ENCODE measurements around the gene TLCD5.

Gene TLCD5

DNA sequence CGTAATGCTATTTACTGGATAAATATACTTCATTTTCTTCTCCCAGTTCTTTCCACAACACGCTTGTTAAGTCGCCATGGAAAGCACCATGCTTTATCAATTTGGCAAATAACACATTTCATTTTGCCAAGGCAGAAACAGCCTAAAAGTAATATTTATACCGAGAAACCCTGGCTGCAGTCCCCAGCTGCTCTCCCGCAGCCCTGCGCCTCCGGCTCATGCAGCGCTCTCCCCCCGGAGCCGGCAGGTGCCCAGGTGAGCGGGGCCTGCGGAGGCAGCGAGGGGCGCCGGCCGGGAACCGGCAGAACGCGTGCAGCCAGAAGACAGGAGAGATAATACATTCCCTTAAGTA, 10.4 kb downstream of the TLCD5 start:
- peak overlapping the region; percentile 95 for H3K4me3 ChIP-seq (ENCODE audit: low read length)
- H3K36me3 ChIP-seq (ENCODE audit: insufficient read depth, low read length), result peaks cover 12% of the 10 kb centered on the region
- H3K4me1 ChIP-seq (ENCODE audit: insufficient read depth, low read length), result peaks cover 26% of the 10 kb centered on the region
- H3K9me3 ChIP-seq (ENCODE audit: low read length), result no peaks in the 10 kb centered on the region
- no peaks in the 10 kb centered on the region for H3K27me3 ChIP-seq (ENCODE audit: insufficient read depth, low read length)
- H2AFZ ChIP-seq (ENCODE audit: low read depth, low read length), result peak overlapping the region; percentile 90

DNA sequence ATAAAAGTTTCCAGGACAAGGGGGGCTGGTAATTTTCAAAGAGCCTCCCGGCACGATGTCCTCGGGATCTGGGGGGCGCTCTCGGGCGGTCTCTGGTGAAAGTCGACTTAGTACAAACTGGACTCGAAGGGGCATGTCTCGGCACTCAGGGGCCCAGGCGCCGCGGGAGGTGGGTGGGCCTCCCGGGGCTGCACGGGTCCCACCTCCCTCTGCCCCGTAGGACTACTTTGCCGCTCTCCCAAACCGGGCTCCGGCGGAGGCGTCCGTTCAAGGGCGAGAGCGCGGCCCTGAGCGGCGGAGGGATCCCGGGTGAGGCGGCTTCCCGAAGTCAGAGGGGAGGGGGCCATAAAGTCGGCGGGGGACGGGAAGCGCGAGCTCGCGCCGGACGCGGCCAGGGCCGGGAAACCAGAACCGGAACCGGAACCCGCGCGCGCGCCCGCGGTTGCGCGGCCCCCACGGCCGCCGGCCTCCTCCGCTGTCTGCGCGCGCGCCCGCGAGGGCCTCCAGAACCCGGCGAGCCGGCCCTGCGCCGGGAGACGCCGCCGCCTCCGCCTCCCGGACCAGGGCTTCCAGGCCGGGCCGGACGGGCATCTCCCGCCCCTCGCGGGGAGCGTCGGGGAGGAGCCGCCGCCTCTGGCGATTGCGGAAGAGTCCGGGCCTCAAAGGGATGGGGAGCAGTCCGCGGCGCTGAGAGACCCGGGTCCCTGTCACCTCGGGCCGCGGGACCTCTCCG, 11.0 kb downstream of the TLCD5 start, which contains the start of gene ARHGEF12:
ARHGEF12 (plus strand) TSS at position 506 of the 733 bp plus-strand sequence. CDS start 831 bp downstream, outside the sequence.
- Histone ChIP-seq H2AFZ (ENCODE audit: low read depth, low read length) (peak within 1 kb of the TSS; percentile 90), H3K4me3 (ENCODE audit: low read length) (peak within 1 kb of the TSS; percentile 95), H3K36me3 (ENCODE audit: insufficient read depth, low read length) (peaks cover 7% of the 10 kb centered on the region), H3K4me1 (ENCODE audit: insufficient read depth, low read length) (peaks cover 28% of the 10 kb centered on the region), H3K27me3 (ENCODE audit: insufficient read depth, low read length) (no peaks in the 10 kb centered on the region), H3K9me3 (ENCODE audit: low read length) (no peaks in the 10 kb centered on the region)

DNA sequence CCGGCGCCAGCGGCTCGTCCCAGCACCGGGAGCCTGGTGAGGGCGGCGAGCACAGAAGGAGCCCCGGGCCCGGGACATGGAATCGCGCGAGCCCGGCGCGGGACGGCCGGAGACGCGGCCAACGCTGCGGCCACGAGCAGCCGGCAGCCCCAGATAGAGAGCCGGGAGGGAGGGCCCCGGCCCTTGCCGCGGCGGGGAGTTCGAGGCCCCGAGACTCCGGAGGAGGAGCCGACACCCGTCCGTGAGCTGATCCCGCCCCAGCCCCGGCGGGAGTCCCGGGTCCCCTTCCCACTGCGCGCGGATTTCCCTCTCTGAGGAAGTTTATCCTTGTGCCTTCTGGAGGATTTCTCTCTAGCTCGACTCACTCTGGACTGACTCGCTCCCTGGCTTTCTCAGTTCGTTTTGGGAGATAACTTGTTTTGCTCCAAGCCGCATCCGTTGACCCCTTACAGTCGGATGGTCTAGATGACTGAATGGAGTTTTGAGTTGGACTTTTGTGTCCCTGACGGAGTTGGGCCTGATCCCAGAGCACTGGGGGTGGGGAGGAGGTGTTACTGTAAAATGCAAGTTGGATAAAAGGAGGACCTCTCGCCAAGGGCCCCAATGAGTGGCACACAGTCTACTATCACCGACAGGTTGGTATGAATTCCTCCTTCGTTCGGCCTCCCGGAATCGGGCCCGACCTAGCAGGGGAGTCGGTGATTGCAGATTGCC, 11.7 kb downstream of the TLCD5 start:
- H3K27me3 ChIP-seq (ENCODE audit: insufficient read depth, low read length), result no peaks in the 10 kb centered on the region
- no peaks in the 10 kb centered on the region for H3K9me3 ChIP-seq (ENCODE audit: low read length)
- H3K4me1 ChIP-seq (ENCODE audit: insufficient read depth, low read length), result peaks cover 28% of the 10 kb centered on the region
- no peaks in the 10 kb centered on the region for H3K36me3 ChIP-seq (ENCODE audit: insufficient read depth, low read length)
- peak overlapping the region; percentile 90 for H2AFZ ChIP-seq (ENCODE audit: low read depth, low read length)
- H3K4me3 ChIP-seq (ENCODE audit: low read length), result peak overlapping the region; percentile 95

DNA sequence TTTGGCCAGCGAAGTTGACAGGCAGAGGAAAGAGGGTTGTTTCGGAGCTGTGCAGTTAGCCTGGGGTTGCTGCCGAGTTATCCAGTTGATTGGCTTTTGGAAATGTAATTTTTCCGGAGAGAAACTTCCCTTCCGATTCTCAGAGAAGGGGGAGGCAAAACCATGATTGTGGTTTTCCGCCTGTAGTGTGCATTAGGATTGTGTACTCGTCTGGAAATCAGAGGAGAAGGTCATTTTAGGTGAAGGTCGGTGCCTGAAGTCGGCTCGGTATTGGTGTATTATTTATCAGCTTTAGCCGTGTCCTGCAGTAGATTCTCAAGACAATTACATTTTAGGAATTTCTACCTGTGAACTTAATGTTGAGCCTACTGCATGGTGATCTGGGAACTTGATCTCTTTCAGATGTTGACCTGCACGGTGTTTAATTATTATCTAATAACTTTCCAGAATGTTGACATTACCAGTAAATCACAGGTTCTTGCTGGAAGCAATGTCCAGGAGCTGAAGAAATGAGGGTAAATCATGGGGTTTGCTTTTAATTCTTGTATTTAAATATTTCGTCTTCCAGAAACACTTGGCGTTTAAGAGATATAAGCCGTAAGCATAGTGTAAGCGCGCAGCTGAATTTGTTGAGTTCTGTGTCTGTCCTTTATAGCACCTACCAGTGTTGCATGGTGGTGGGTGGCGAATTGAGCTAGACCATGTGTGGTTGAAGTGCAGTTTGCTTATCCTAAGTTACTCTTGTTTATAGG, 12.4 kb downstream of the TLCD5 start:
- peaks cover 28% of the 10 kb centered on the region for H3K4me1 ChIP-seq (ENCODE audit: insufficient read depth, low read length)
- no peaks in the 10 kb centered on the region for H3K27me3 ChIP-seq (ENCODE audit: insufficient read depth, low read length)
- H3K36me3 ChIP-seq (ENCODE audit: insufficient read depth, low read length), result no peaks in the 10 kb centered on the region
- H3K4me3 ChIP-seq (ENCODE audit: low read length), result peak overlapping the region; percentile 95
- no peaks in the 10 kb centered on the region for H3K9me3 ChIP-seq (ENCODE audit: low read length)
- no peak overlapping the region for H2AFZ ChIP-seq (ENCODE audit: low read depth, low read length)

DNA sequence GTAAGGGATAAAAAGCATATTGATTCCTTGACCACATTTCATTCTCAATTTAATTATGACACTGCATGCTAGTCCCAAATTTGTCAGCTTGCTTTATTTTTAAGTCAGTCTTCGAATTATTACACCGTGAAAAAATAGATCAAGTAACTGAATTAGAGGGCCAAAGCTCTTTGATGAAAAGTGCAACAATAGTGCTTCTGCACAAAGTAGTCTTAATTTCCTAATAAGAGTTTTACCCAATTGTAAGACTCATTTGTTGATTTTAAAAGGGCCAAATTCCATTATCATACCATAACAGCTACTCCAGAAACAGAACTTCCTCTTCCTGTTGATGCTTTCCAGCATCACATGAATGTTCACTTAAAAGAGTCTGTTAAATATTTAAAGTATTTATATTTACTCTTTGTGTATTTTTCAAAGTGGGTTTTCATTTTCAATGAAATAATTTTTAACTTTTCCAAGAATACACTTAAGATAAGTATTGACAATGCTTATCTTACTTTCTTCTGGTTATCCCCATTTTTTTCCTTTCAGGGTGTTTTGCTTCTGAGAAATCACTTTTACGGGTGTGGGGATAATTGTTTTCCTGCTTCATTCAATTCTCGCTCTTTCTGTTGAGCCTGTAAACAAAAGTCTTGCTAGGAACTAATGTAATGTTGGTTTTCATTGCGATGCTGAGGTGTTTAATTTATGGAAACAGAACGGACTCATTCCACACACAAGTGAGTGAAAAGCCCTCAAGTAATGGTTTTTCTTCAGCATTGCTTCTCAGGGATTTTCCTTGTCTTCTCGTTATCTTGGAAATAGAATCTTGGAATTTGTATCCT, 13.2 kb downstream of the TLCD5 start:
- H3K36me3 ChIP-seq (ENCODE audit: insufficient read depth, low read length), result no peaks in the 10 kb centered on the region
- H3K9me3 ChIP-seq (ENCODE audit: low read length), result no peaks in the 10 kb centered on the region
- H3K27me3 ChIP-seq (ENCODE audit: insufficient read depth, low read length), result no peaks in the 10 kb centered on the region
- peaks cover 28% of the 10 kb centered on the region for H3K4me1 ChIP-seq (ENCODE audit: insufficient read depth, low read length)
- H2AFZ ChIP-seq (ENCODE audit: low read depth, low read length), result no peak overlapping the region
- peak overlapping the region; percentile 95 for H3K4me3 ChIP-seq (ENCODE audit: low read length)

DNA sequence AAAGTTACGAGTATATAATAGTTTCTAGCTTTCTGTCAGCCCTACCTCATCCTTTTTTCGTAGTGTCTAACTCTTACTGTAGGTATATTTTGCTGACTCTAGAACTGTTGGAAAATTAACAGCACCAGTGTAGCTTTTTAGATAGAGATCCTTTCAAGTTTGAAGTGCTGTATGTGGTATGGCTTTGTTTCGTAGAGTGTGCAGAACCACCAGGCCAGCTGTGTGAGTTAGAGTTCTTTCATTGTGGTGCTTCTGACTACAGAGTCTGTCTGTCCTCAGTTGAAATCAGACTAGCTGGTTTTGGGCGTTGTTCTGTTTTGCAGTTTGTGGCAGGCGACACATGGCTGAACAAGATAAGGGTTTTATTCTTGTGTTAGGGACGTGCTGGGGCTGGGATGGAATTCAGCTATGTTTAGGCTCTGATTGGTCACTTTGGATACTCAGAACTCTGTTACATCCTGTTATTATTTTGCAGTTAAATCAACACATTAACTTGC, 14.3 kb downstream of the TLCD5 start:
- peak overlapping the region; percentile 95 for H3K4me3 ChIP-seq (ENCODE audit: low read length)
- H3K27me3 ChIP-seq (ENCODE audit: insufficient read depth, low read length), result no peaks in the 10 kb centered on the region
- H3K36me3 ChIP-seq (ENCODE audit: insufficient read depth, low read length), result no peaks in the 10 kb centered on the region
- H3K9me3 ChIP-seq (ENCODE audit: low read length), result no peaks in the 10 kb centered on the region
- peaks cover 28% of the 10 kb centered on the region for H3K4me1 ChIP-seq (ENCODE audit: insufficient read depth, low read length)
- H2AFZ ChIP-seq (ENCODE audit: low read depth, low read length), result no peak overlapping the region

DNA sequence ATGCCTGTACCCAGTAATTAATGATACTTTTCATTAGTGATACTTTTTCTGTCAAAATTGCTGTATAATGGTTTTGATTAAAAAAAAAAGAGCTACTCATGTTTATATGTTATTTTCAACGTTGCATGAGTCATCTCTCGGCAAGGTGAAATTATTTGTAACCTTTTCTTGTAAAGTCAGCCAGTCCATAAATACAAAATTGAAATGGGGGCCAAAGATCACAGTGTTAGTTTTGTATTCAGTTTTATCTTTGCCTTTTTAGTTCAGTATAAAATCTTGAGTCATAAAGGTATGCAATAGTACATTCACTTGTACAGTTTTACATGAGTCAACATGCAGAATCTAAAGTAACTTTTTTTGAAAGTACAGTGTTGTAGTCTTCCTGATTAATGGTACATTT, 15.4 kb downstream of the TLCD5 start:
- Histone ChIP-seq H2AFZ (ENCODE audit: low read depth, low read length) (no peak overlapping the region), H3K36me3 (ENCODE audit: insufficient read depth, low read length) (no peaks in the 10 kb centered on the region), H3K9me3 (ENCODE audit: low read length) (no peaks in the 10 kb centered on the region), H3K27me3 (ENCODE audit: insufficient read depth, low read length) (no peaks in the 10 kb centered on the region), H3K4me3 (ENCODE audit: low read length) (no peak overlapping the region), H3K4me1 (ENCODE audit: insufficient read depth, low read length) (peaks cover 23% of the 10 kb centered on the region)

DNA sequence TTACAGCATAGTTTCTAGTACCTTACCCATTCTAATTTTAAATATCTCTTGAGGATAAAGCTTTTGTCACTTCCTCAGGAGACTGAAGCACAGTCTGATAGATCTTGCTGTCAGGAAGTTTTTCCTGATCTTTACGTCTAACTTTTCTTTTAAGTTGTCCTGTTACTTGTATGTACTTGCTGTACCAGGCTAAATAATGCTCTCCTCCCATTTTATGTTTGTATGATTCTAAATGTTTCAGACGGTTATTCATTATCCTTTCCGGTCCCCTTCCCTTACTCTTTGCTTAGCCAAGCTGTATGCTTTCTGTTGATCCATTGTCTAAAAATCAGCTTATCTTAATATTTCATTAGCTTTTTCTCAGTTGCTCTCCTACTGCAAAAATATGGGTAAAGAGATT, 17.1 kb downstream of the TLCD5 start:
- H3K9me3 ChIP-seq (ENCODE audit: low read length), result no peaks in the 10 kb centered on the region
- no peaks in the 10 kb centered on the region for H3K36me3 ChIP-seq (ENCODE audit: insufficient read depth, low read length)
- H2AFZ ChIP-seq (ENCODE audit: low read depth, low read length), result no peak overlapping the region
- H3K4me1 ChIP-seq (ENCODE audit: insufficient read depth, low read length), result peaks cover 23% of the 10 kb centered on the region
- H3K4me3 ChIP-seq (ENCODE audit: low read length), result no peak overlapping the region
- H3K27me3 ChIP-seq (ENCODE audit: insufficient read depth, low read length), result no peaks in the 10 kb centered on the region

DNA sequence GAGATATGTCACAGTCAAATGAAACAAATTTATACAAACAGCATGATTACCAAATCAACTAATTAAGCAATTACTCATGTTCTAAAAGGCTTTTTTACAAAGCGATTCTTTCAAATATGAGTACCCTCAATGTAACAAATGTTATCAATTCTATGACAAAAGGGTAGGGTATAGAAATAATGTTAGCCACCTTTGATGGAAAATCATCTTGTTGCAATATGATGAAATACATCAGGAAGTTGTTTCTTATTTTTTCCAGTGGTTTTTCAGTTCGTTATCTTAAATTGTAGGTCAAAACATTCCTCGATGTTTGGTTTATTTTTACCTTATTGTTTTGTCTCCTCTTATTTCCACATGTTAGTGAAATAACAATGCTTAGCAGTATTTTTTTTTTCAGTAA, 17.6 kb downstream of the TLCD5 start:
- Histone ChIP-seq H3K9me3 (ENCODE audit: low read length) (no peaks in the 10 kb centered on the region), H2AFZ (ENCODE audit: low read depth, low read length) (no peak overlapping the region), H3K36me3 (ENCODE audit: insufficient read depth, low read length) (no peaks in the 10 kb centered on the region), H3K4me3 (ENCODE audit: low read length) (no peak overlapping the region), H3K27me3 (ENCODE audit: insufficient read depth, low read length) (no peaks in the 10 kb centered on the region), H3K4me1 (ENCODE audit: insufficient read depth, low read length) (peaks cover 23% of the 10 kb centered on the region)

DNA sequence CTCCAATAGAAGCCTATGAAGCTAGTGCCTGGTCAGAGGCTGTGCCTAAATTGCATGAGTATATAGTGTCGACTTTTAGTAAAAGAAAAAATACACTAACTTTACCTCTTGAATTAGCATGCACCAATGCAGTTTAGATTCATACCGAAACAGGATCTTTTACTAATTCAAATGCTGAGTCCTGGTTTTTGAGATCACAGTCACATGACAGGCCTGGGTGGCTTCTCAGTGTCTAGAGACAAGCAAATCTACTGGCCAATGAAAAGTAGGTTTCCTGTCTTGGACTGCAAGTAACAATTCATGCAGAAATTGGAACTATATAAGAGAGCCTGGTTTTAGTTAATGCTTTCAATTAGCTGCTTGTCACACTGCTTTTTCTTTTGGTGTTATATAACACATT, 18.3 kb downstream of the TLCD5 start:
- H3K4me1 ChIP-seq (ENCODE audit: insufficient read depth, low read length), result peaks cover 23% of the 10 kb centered on the region
- H2AFZ ChIP-seq (ENCODE audit: low read depth, low read length), result no peak overlapping the region
- no peaks in the 10 kb centered on the region for H3K27me3 ChIP-seq (ENCODE audit: insufficient read depth, low read length)
- no peaks in the 10 kb centered on the region for H3K36me3 ChIP-seq (ENCODE audit: insufficient read depth, low read length)
- no peaks in the 10 kb centered on the region for H3K9me3 ChIP-seq (ENCODE audit: low read length)
- H3K4me3 ChIP-seq (ENCODE audit: low read length), result no peak overlapping the region

DNA sequence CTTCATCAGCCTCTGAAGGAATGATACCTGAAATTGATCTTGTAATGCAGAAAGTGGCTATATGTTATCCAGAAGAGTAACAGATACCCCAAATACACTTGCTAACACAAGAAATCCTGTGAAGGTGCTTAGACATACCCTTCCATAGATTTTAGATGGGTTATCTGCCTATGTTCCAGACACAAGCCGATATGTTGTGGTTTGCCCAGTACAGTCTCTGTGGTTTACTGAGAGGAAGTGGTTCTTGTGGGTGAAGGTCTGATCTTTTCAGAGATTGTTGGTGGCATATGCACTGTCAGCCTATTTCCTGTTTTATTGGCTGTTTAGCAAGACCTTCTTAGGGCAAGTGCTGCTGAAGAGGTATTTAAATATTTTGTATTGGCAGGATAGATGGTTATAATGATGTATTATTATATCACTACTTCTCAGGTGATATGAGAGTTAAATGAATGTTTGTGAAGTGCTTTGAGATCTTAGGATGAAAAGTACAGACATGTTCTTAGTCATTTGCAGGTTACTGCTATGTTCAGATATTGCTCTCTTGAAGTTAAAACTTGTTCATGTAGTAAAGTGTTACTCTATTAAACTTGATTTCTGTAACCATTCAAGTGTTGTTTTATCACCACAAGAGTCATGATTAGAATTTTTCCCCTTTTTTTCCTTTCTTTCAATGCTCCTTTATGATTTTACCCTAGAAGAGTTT, 19.4 kb downstream of the TLCD5 start:
- Histone ChIP-seq H3K9me3 (ENCODE audit: low read length) (no peaks in the 10 kb centered on the region), H3K27me3 (ENCODE audit: insufficient read depth, low read length) (no peaks in the 10 kb centered on the region), H2AFZ (ENCODE audit: low read depth, low read length) (no peak overlapping the region), H3K4me3 (ENCODE audit: low read length) (no peak overlapping the region), H3K36me3 (ENCODE audit: insufficient read depth, low read length) (no peaks in the 10 kb centered on the region), H3K4me1 (ENCODE audit: insufficient read depth, low read length) (peaks cover 13% of the 10 kb centered on the region)

DNA sequence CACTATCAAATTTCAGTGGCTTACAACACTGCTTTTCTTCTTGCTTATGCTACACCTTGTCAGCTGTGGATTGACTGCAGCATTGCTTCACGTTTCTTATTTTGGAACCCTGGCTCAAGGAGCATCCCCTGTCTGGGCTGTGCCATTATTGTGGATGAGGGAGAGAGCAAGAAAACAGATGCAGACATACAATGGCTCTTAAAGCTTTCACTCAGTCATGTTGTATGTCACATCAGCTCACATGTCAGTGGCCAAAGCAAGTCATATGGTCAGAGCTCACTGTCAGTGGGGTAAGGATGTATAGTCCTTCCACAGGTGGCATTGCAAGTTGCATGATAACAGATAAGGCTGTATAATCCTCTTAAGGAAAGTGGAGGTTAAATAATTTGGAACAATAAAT, 21.1 kb downstream of the TLCD5 start:
- no peak overlapping the region for H3K4me3 ChIP-seq (ENCODE audit: low read length)
- no peaks in the 10 kb centered on the region for H3K36me3 ChIP-seq (ENCODE audit: insufficient read depth, low read length)
- no peak overlapping the region for H2AFZ ChIP-seq (ENCODE audit: low read depth, low read length)
- no peaks in the 10 kb centered on the region for H3K4me1 ChIP-seq (ENCODE audit: insufficient read depth, low read length)
- no peaks in the 10 kb centered on the region for H3K9me3 ChIP-seq (ENCODE audit: low read length)
- no peaks in the 10 kb centered on the region for H3K27me3 ChIP-seq (ENCODE audit: insufficient read depth, low read length)

Data from neuron (in vitro differentiated cells).